Activated CD4-positive, CD25-positive, alpha-beta regulatory T cell treated with anti-CD3 and anti-CD28 coated beads, Interleukin-2, amount 50 U/mL, for 16 hours (primary cell): ENCODE measurements around the gene B4GALNT1.
A peak's percentile ranks its signal among the peaks of the same experiment; 100 is the strongest.

ENCODE experiments used
- DNase-seq: peaks from one replicate; pipeline ENCODE4 v3.0.0-alpha.2; 2020; ENCODE audit warnings: low read depth, low spot score

The B4GALNT1 gene

GRCh38 chr12:57585156-57585555 is 47.8 kb downstream of the B4GALNT1 start:
- DNase-seq: no peak

GRCh38 chr12:57584690-57585089 is 48.3 kb downstream of the B4GALNT1 start:
- no peak for DNase-seq

- no peak for DNase-seq
Measured at GRCh38 chr12:57584050-57584449, 49.0 kb downstream of the B4GALNT1 start.

- DNase-seq: peak; percentile 53
Measured at GRCh38 chr12:57583008-57583831, 49.8 kb downstream of the B4GALNT1 start.

- no peak for DNase-seq
Measured at GRCh38 chr12:57582440-57582839, 50.6 kb downstream of the B4GALNT1 start.

- no peak for DNase-seq
Measured at GRCh38 chr12:57581802-57582201, 51.2 kb downstream of the B4GALNT1 start.

GRCh38 chr12:57580466-57580795 is 52.6 kb downstream of the B4GALNT1 start:
- DNase-seq: no peak

- no peak for DNase-seq
Measured at GRCh38 chr12:57579677-57580465, 53.1 kb downstream of the B4GALNT1 start.

- no peak for DNase-seq
Measured at GRCh38 chr12:57579011-57579410, 54.0 kb downstream of the B4GALNT1 start.

- DNase-seq: no peak
Measured at GRCh38 chr12:57577981-57578758, 54.8 kb downstream of the B4GALNT1 start.

- no peak for DNase-seq
Measured at GRCh38 chr12:57576613-57577160, 56.3 kb downstream of the B4GALNT1 start.
